Heart left ventricle (tissue), 16 donors: ENCODE measurements around the gene SVEP1. TPM values are rescaled to one million over a fixed set of nuclear protein-coding genes. Genes with fewer than 3 reads are reported as not detected.

Source experiments
- ATAC-seq, 4 donors: fragments of 200-7000 bp; cut with Tn5 transposase; one replicate each; pipeline ENCODE4 v1.9.1; 2020 to 2022; ENCODE audit warnings: moderate library complexity in 4 of 4, mild to moderate bottlenecking in 3 of 4, moderate number of reproducible peaks in 1 of 4
- DNase-seq, 5 donors: peaks; one replicate each; pipeline ENCODE4 v3.0.0-alpha.2; 2020
- H3K27ac ChIP-seq, 12 donors: fragments of 200-600 bp; sonication (generic) in 4 of 12; one replicate each; pipeline versions ENCODE4 v1.5.0 to v1.8.0; 2016 to 2022; ENCODE audit warnings: mild to moderate bottlenecking in 2 of 12
- H3K27me3 ChIP-seq, 9 donors: fragments of 200-600 bp; sonication (generic) in 2 of 9; one replicate each; pipeline versions ENCODE4 v1.5.1 to v1.8.0; 2016 to 2022; ENCODE audit warnings: mild to moderate bottlenecking in 3 of 9
- H3K36me3 ChIP-seq, 9 donors: fragments of 200-600 bp; sonication (generic) in 2 of 9; one replicate each; pipeline versions ENCODE4 v1.5.0 to v1.8.0; 2018 to 2022; ENCODE audit warnings: mild to moderate bottlenecking in 2 of 9
- H3K4me1 ChIP-seq, 12 donors: fragments of 200-600 bp; sonication (generic) in 4 of 12; one replicate each; pipeline versions ENCODE4 v1.5.0 to v1.8.0; 2016 to 2022; ENCODE audit warnings: mild to moderate bottlenecking in 3 of 12
- H3K4me3 ChIP-seq, 12 donors: fragments of 200-600 bp; sonication (generic) in 4 of 12; one replicate each; pipeline versions ENCODE4 v1.5.0 to v1.8.0; 2017 to 2022; ENCODE audit warnings: mild to moderate bottlenecking in 9 of 12, moderate library complexity in 4 of 12
- H3K9me3 ChIP-seq, 12 donors: fragments of 200-600 bp; sonication (generic) in 4 of 12; one replicate each; pipeline versions ENCODE4 v1.5.0 to v1.8.0; 2016 to 2022; ENCODE audit warnings: mild to moderate bottlenecking in 1 of 12
- CTCF ChIP-seq, 12 donors: fragments of 200-600 bp; sonication (generic) in 4 of 12; IDR thresholded peaks; one replicate each; pipeline versions ENCODE4 v1.5.0 to v1.8.0; 2018 to 2022; ENCODE audit warnings: antibody characterized with exemption in 12 of 12, mild to moderate bottlenecking in 5 of 12
- POLR2A ChIP-seq, 2 donors: fragments of 450-650 bp; IDR thresholded peaks; one replicate each; pipeline ENCODE4 v1.6.1; 2017; ENCODE audit warnings: antibody characterized with exemption in 2 of 2, mild to moderate bottlenecking in 2 of 2, moderate library complexity in 2 of 2
- WGBS, 4 donors: extraction: QIAGEN DNeasy Blood & Tissue Kit in 2 of 4; methylation state at CpG; one replicate each; pipeline versions ENCODE4 v1.1.5 to v1.1.7; 2013 to 2018; 5-methylcytosine and 5-hydroxymethylcytosine counted together
- intact Hi-C, 10 donors: fragments of 100-400 bp; cut with DNase I; formaldehyde crosslinking; loops; one replicate each; pipeline versions ENCODE4 v1.11.1 to v1.14.2; 2022
- polyA plus RNA-seq, 2 donors: library from polyadenylated mRNA; stranded (reverse); fragments of 200-250 nt; gene quantifications; one replicate each; pipeline ENCODE4 v1.2.3, GENCODE V29; 2013
- total RNA-seq, 9 donors: library from RNA; depleted of rRNA in 2 of 9; stranded (reverse); fragments of >200 nt in 2 of 9; fragmentation: NEBNext Ultra II Directional in 3 of 9; extraction: Animal tissue kit (Norgen Biotek cat#: 25700) in 3 of 9; gene quantifications; one replicate each; pipeline versions ENCODE4 v1.1.0 to v1.2.4, GENCODE V29; 2016 to 2023
- donor health status: ischemic (EF 13 %, LVEDD 7.1; RV severe dilation, severe dysfunction).
- donor health status: healthy with polysubstance abuse.
- donor health status: DM: no; HTN: yes; CAD: no.
- donor health status: DM: no; HTN: no; CAD: no.
- donor health status: ischemic (EF 25% LVEDD 6.9; RV normal size, moderate dysfunction).
- donor health status: ischemic (EF 25% LVEDD 5.7; RV mildly dilated, moderate dysfunction).
- donor health status: healthy.
- donor health status: DM: yes; HTN: yes; CAD: no.
- donor health status: ischemic (EF 35%, LVEDD 5.7; RV mildly dilated, moderate dysfunction).
- donor health status: nonischemic (EF 11% LVEDD 7.7; RV severe dilation, severe dysfunction).
- donor health status: DM: yes; HTN: yes; CAD: no.
- donor health status: PGD.
- donor health status: ischemic (EF 29% LVEDD 5.4; RV normal size, mild dysfunction).
- donor health status: nonischemic (EF 23%, LVEDD 6.1; RV moderate dilation, normal function).

SVEP1 gene
- total and polyA plus RNA-seq, 11 donors: 0.50 to 34.4 (median 7.5) TPM

- intact Hi-C loops: no loop called here
- DNase-seq: no peak
- no peak for TF ChIP-seq POLR2A (IDR thresholded peaks at IDR 0.05)
- no peak for TF ChIP-seq CTCF (IDR thresholded peaks at IDR 0.05)
- H3K36me3 ChIP-seq: no peaks in the 10 kb centered on the region
- 71 to 89% (median 75%) methylated on average over 5 of the region's 5 CpGs for WGBS, 4 donors
- H3K27ac ChIP-seq: peak overlapping the region in 3 of 12 donors; percentile 3 to 27 (median 4)
- H3K9me3 ChIP-seq: peaks cover 0 to 5% (median 0%) of the 10 kb centered on the region in 12 donors
- peak overlapping the region in 3 of 12 donors; percentile 26 to 76 (median 29) for H3K4me3 ChIP-seq
- peaks cover 0 to 15% (median under 1%) of the 10 kb centered on the region in 12 donors for H3K4me1 ChIP-seq
- ATAC-seq: peak in 3 of 4 donors; percentile 18 to 47 (median 30)
- H3K27me3 ChIP-seq: peaks cover 4 to 41% (median 15%) of the 10 kb centered on the region in 9 donors
Observed at GRCh38 chr9:110575169-110575568, 4.4 kb downstream of the SVEP1 start.

GRCh38 chr9:110573305-110573704 lies 6.2 kb downstream of the SVEP1 start:
- intact Hi-C loops: no loop called here
- ATAC-seq (no peak), DNase-seq (no peak)
- WGBS, 4 donors: 68 to 82% (median 71%) methylated on average over 6 of the region's 6 CpGs
- no peak overlapping the region for H3K4me3 ChIP-seq
- H3K9me3 ChIP-seq: peaks cover 0 to 5% (median 0%) of the 10 kb centered on the region in 12 donors
- no peaks in the 10 kb centered on the region for H3K36me3 ChIP-seq
- H3K27ac ChIP-seq: no peak overlapping the region
- H3K4me1 ChIP-seq: no peaks in the 10 kb centered on the region
- H3K27me3 ChIP-seq: peaks cover 0 to 23% (median 4%) of the 10 kb centered on the region in 9 donors
- TF ChIP-seq POLR2A (IDR thresholded peaks at IDR 0.05): no peak
- TF ChIP-seq CTCF (IDR thresholded peaks at IDR 0.05): no peak

- peak in 1 of 4 donors; percentile 51 for ATAC-seq
- WGBS, 4 donors: 83 to 91% (median 87%) methylated on average over 2 of the region's 2 CpGs
- no peaks in the 10 kb centered on the region for H3K4me1 ChIP-seq
Observed at GRCh38 chr9:110571801-110572483, 7.6 kb downstream of the SVEP1 start.

More at GRCh38 chr9:110571801-110572483, 7.6 kb downstream of the SVEP1 start:
- TF ChIP-seq CTCF (IDR thresholded peaks at IDR 0.05) (no peak), POLR2A (IDR thresholded peaks at IDR 0.05) (no peak)
- H3K9me3 ChIP-seq: peaks cover 0 to under 1% (median 0%) of the 10 kb centered on the region in 12 donors
- intact Hi-C loops: loop anchor here in 1 of 10 donors (1.0 kb wide), 1 partner anchor 9 kb away; no protein-coding TSS in a partner anchor
- peaks cover 0 to 10% (median 0%) of the 10 kb centered on the region in 9 donors for H3K27me3 ChIP-seq
- peaks cover 0 to 3% (median 0%) of the 10 kb centered on the region in 9 donors for H3K36me3 ChIP-seq
- DNase-seq: no peak
- H3K27ac ChIP-seq: no peak overlapping the region
- H3K4me3 ChIP-seq: no peak overlapping the region
